DOHH2 (cell line): ENCODE measurements around the gene SPESP1.

ENCODE experiments used
- H3F3A ChIP-seq: fragments of 200-600 bp; sonication (generic), shearing (Covaris generic); 2 replicates; pipeline ENCODE4 v1.6.0; 2016; ENCODE audit warnings: antibody characterized with exemption, mild to moderate bottlenecking; ENCODE audit not compliant: control insufficient read depth, insufficient read depth
- H3K27ac ChIP-seq: fragments of 200-600 bp; sonication (generic); 2 replicates; pipeline ENCODE4 v1.5.1; 2014; ENCODE audit warnings: low read depth, mild to moderate bottlenecking, low read length, moderate library complexity
- H3K27me3 ChIP-seq: fragments of 200-600 bp; sonication (generic); 2 replicates; pipeline ENCODE4 v1.6.1; 2014; ENCODE audit warnings: mild to moderate bottlenecking, low read length, mixed read lengths; ENCODE audit not compliant: control insufficient read depth
- H3K36me3 ChIP-seq: fragments of 200-600 bp; sonication (generic); 2 replicates; pipeline ENCODE4 v1.6.1; 2014; ENCODE audit warnings: mild to moderate bottlenecking, low read length, moderate library complexity, mixed read lengths; ENCODE audit not compliant: control insufficient read depth
- H3K4me1 ChIP-seq: fragments of 200-600 bp; sonication (generic); 2 replicates; pipeline ENCODE4 v1.6.1; 2014; ENCODE audit warnings: mild to moderate bottlenecking, low read length, mixed read lengths; ENCODE audit not compliant: control insufficient read depth
- H3K4me2 ChIP-seq: fragments of 200-600 bp; sonication (generic); 2 replicates; pipeline ENCODE4 v1.6.0; 2014; ENCODE audit warnings: mild to moderate bottlenecking, low read length, moderate library complexity
- H3K4me3 ChIP-seq: fragments of 200-600 bp; sonication (generic); 2 replicates; pipeline ENCODE4 v1.5.1; 2014; ENCODE audit warnings: mild to moderate bottlenecking, low read length, mixed read lengths
- H3K79me2 ChIP-seq: fragments of 200-600 bp; sonication (generic); 2 replicates; pipeline ENCODE4 v1.6.1; 2014; ENCODE audit warnings: mild to moderate bottlenecking, low read length, mixed read lengths; ENCODE audit not compliant: control insufficient read depth
- H3K9me2 ChIP-seq: fragments of 200-600 bp; sonication (generic); replicated peaks from 2 replicates; pipeline ENCODE4 v1.6.1; 2014; ENCODE audit warnings: mild to moderate bottlenecking, low read length, mixed read lengths; ENCODE audit not compliant: control insufficient read depth
- H3K9me3 ChIP-seq: fragments of 200-600 bp; sonication (generic); 2 replicates; pipeline ENCODE4 v1.6.1; 2014; ENCODE audit warnings: antibody characterized with exemption, low read length, mixed read lengths; ENCODE audit not compliant: control insufficient read depth, insufficient read depth
- H4K20me1 ChIP-seq: fragments of 200-600 bp; sonication (generic); 2 replicates; pipeline ENCODE4 v1.6.0; 2014; ENCODE audit warnings: low read depth, mild to moderate bottlenecking, antibody characterized with exemption, low read length, moderate library complexity; ENCODE audit not compliant: control insufficient read depth, insufficient read depth
- CTCF ChIP-seq: fragments of 200-600 bp; sonication (generic); IDR thresholded peaks from one replicate; pipeline ENCODE4 v1.5.1; 2014; ENCODE audit warnings: antibody characterized with exemption, mild to moderate bottlenecking, low read depth, low read length; ENCODE audit not compliant: poor library complexity, severe bottlenecking
- EZH2phosphoT487 ChIP-seq: fragments of 200-600 bp; sonication (generic); IDR thresholded peaks from 2 replicates; pipeline ENCODE4 v1.6.1; 2017; ENCODE audit warnings: borderline replicate concordance, mild to moderate bottlenecking, antibody characterized with exemption, low read length, moderate library complexity, mixed read lengths

The SPESP1 gene

GRCh38 chr15:68979816-68980215 is 49.5 kb downstream of the SPESP1 start:
- no peak for TF ChIP-seq EZH2phosphoT487
- no peak for TF ChIP-seq CTCF

GRCh38 chr15:68980786-68981185 is 50.5 kb downstream of the SPESP1 start:
- H3K27ac ChIP-seq = no peak overlapping the region
- TF ChIP-seq CTCF (no peak), EZH2phosphoT487 (no peak)
- H3K27me3 ChIP-seq = peaks cover 4% of the 10 kb centered on the region; the same call in 1 of the 2 replicates
- H3F3A ChIP-seq = no peaks in the 10 kb centered on the region
- H3K4me1 ChIP-seq = no peaks in the 10 kb centered on the region
- no peak overlapping the region for H3K4me2 ChIP-seq
- no peaks in the 10 kb centered on the region for H3K9me3 ChIP-seq
- no peaks in the 10 kb centered on the region for H3K79me2 ChIP-seq
- H3K4me3 ChIP-seq = no peak overlapping the region
- H3K9me2 ChIP-seq = no peaks in the 10 kb centered on the region
- H3K36me3 ChIP-seq = no peaks in the 10 kb centered on the region
- no peaks in the 10 kb centered on the region for H4K20me1 ChIP-seq

More at GRCh38 chr15:68979816-68980215, 49.5 kb downstream of the SPESP1 start:
- no peaks in the 10 kb centered on the region for H3K36me3 ChIP-seq
- H3K79me2 ChIP-seq = no peaks in the 10 kb centered on the region
- H3K4me3 ChIP-seq = no peak overlapping the region
- no peak overlapping the region for H3K27ac ChIP-seq
- H3K9me3 ChIP-seq = no peaks in the 10 kb centered on the region
- peaks cover 4% of the 10 kb centered on the region; the same call in 1 of the 2 replicates for H3K27me3 ChIP-seq
- H4K20me1 ChIP-seq = no peaks in the 10 kb centered on the region
- no peaks in the 10 kb centered on the region for H3K9me2 ChIP-seq
- no peak overlapping the region for H3K4me2 ChIP-seq
- H3F3A ChIP-seq = no peaks in the 10 kb centered on the region
- no peaks in the 10 kb centered on the region for H3K4me1 ChIP-seq

- no peaks in the 10 kb centered on the region for H3K9me3 ChIP-seq
- H3K27me3 ChIP-seq = peaks cover 4% of the 10 kb centered on the region; the same call in 1 of the 2 replicates
- no peaks in the 10 kb centered on the region for H3F3A ChIP-seq
- H3K4me2 ChIP-seq = no peak overlapping the region
- H3K4me3 ChIP-seq = no peak overlapping the region
- no peaks in the 10 kb centered on the region for H4K20me1 ChIP-seq
- H3K36me3 ChIP-seq = no peaks in the 10 kb centered on the region
- no peaks in the 10 kb centered on the region for H3K4me1 ChIP-seq
- H3K9me2 ChIP-seq = no peaks in the 10 kb centered on the region
- no peaks in the 10 kb centered on the region for H3K79me2 ChIP-seq
- H3K27ac ChIP-seq = no peak overlapping the region
- no peak for TF ChIP-seq CTCF
- no peak for TF ChIP-seq EZH2phosphoT487
These were observed 51.6 kb downstream of the SPESP1 start for GRCh38 chr15:68981941-68982340.
